SK-N-SH (cell line): ENCODE data around the gene VWA5B2. TPM values are rescaled to one million over a fixed set of nuclear protein-coding genes. Genes with fewer than 3 reads are reported as not detected.
A peak's percentile ranks its signal among the peaks of the same experiment; 100 is the strongest.

Source experiments
- CTCF ChIA-PET: fragments of 300-600, 350-600 bp; formaldehyde crosslinking; extraction: SDS; loops from one replicate; lab custom pipeline; 2021; lab: Yijun Ruan, JAX
- POLR2A ChIA-PET: fragments of 350-600 bp; sonication (Branson Sonifier 250); formaldehyde crosslinking; extraction: SDS; loops from one replicate; lab custom pipeline; 2020; ENCODE audit warnings: antibody characterized with exemption, inconsistent platforms; lab: Yijun Ruan, JAX
- DNase-seq: peaks from one replicate; pipeline ENCODE4 v3.0.0; 2012
- H2AFZ ChIP-seq: fragments of 200-600 bp; sonication (generic); 2 replicates; pipeline ENCODE4 v1.8.1; 2016; ENCODE audit warnings: antibody characterized with exemption, mild to moderate bottlenecking, low read depth
- H3F3A ChIP-seq: fragments of 200-600 bp; sonication (generic); replicated peaks from 2 replicates; pipeline ENCODE3; 2016; ENCODE audit warnings: antibody characterized with exemption, mild to moderate bottlenecking; ENCODE audit not compliant: insufficient read depth
- H3K27ac ChIP-seq, 2 experiments: fragments of 200-500 bp in 1 of 2; fragments of 200-600 bp in 1 of 2; sonication (Bioruptor generic) in 1 of 2; sonication (generic), shearing (Covaris generic) in 1 of 2; 2 replicates each; pipeline versions ENCODE4 v1.5.1 to v1.6.1; 2014 to 2016; ENCODE audit warnings: low read depth in 2 of 2, inconsistent platforms in 1 of 2, low read length in 1 of 2, mild to moderate bottlenecking in 1 of 2, mixed read lengths in 1 of 2
- H3K27me3 ChIP-seq: fragments of 200-600 bp; sonication (generic), shearing (Covaris generic); 2 replicates; pipeline ENCODE4 v1.6.1; 2016; ENCODE audit warnings: mixed run types; ENCODE audit not compliant: insufficient read depth
- H3K36me3 ChIP-seq, 2 experiments: fragments of 200-500 bp in 1 of 2; fragments of 200-600 bp in 1 of 2; sonication (Bioruptor generic) in 1 of 2; sonication (generic) in 1 of 2; replicated peaks in 1 of 2; 2 replicates each; pipeline versions ENCODE3 to v1.5.1; 2014 to 2016; ENCODE audit warnings: low read length in 1 of 2, mild to moderate bottlenecking in 1 of 2; ENCODE audit not compliant: insufficient read depth in 2 of 2, control insufficient read depth in 1 of 2
- H3K4me1 ChIP-seq, 2 experiments: fragments of 200-500 bp in 1 of 2; fragments of 200-600 bp in 1 of 2; sonication (Bioruptor generic) in 1 of 2; sonication (generic), shearing (Covaris generic) in 1 of 2; 2 replicates each; pipeline versions ENCODE4 v1.5.1 to v1.6.1; 2014 to 2016; ENCODE audit warnings: low read depth in 1 of 2, low read length in 1 of 2, mixed run types in 1 of 2; ENCODE audit not compliant: insufficient read depth in 2 of 2, control insufficient read depth in 1 of 2
- H3K4me2 ChIP-seq: fragments of 200-600 bp; sonication (generic), shearing (Covaris generic); 2 replicates; pipeline ENCODE4 v1.6.1; 2017; ENCODE audit warnings: mixed run types
- H3K4me3 ChIP-seq, 2 experiments: fragments of 200-500 bp in 1 of 2; fragments of 200-600 bp in 1 of 2; sonication (Bioruptor generic) in 1 of 2; sonication (generic), shearing (Covaris generic) in 1 of 2; 2 replicates each; pipeline versions ENCODE4 v1.5.1 to v1.8.1; 2014 to 2016; ENCODE audit warnings: low read depth in 2 of 2, inconsistent platforms in 1 of 2, low read length in 1 of 2, mild to moderate bottlenecking in 1 of 2, mixed read lengths in 1 of 2, moderate library complexity in 1 of 2
- H3K79me2 ChIP-seq: fragments of 200-600 bp; sonication (generic); 2 replicates; pipeline ENCODE4 v1.8.1; 2017; ENCODE audit warnings: mild to moderate bottlenecking; ENCODE audit not compliant: insufficient read depth
- H3K9ac ChIP-seq: fragments of 200-600 bp; sonication (generic); 2 replicates; pipeline ENCODE4 v1.6.1; 2017; ENCODE audit warnings: mixed run types
- H3K9me2 ChIP-seq: fragments of 200-600 bp; sonication (generic); 2 replicates; pipeline ENCODE4 v1.6.1; 2017; ENCODE audit warnings: mixed run types
- H3K9me3 ChIP-seq: fragments of 200-600 bp; sonication (generic); 2 replicates; pipeline ENCODE4 v1.6.1; 2017; ENCODE audit warnings: mixed run types, mild to moderate bottlenecking, moderate library complexity
- H4K20me1 ChIP-seq: fragments of 200-600 bp; sonication (generic); 2 replicates; pipeline ENCODE4 v1.6.1; 2017; ENCODE audit warnings: mild to moderate bottlenecking, mixed run types; ENCODE audit not compliant: insufficient read depth
- CHD2 ChIP-seq: fragments of 150-350 bp; IDR thresholded peaks from 2 replicates; pipeline ENCODE4 v1.6.1; 2018; ENCODE audit warnings: low read length; ENCODE audit not compliant: partially characterized antibody
- EZH2phosphoT487 ChIP-seq: fragments of 200-600 bp; sonication (generic); IDR thresholded peaks from 2 replicates; pipeline ENCODE4 v1.6.1; 2017; ENCODE audit warnings: low read depth, mixed run types, mild to moderate bottlenecking, antibody characterized with exemption, moderate library complexity, borderline replicate concordance
- GABPA ChIP-seq: IDR thresholded peaks from 2 replicates; pipeline ENCODE4 v1.4.0; 2012; ENCODE audit warnings: low read depth, mild to moderate bottlenecking
- NFIC ChIP-seq: IDR thresholded peaks from 2 replicates; pipeline ENCODE4 v1.4.0; 2012; ENCODE audit warnings: borderline replicate concordance
- NRF1 ChIP-seq: IDR thresholded peaks from 2 replicates; pipeline ENCODE4 v1.6.1; 2012; ENCODE audit warnings: low read depth, mild to moderate bottlenecking, low read length
- POLR2AphosphoS5 ChIP-seq: IDR thresholded peaks from 2 replicates; pipeline ENCODE4 v1.6.1; 2012; ENCODE audit warnings: low read depth, low read length
- RFX5 ChIP-seq: IDR thresholded peaks from 2 replicates; pipeline ENCODE4 v1.6.1; 2012; ENCODE audit warnings: mild to moderate bottlenecking, improper control_type of control experiment, low read length
- SMC3 ChIP-seq: IDR thresholded peaks from 2 replicates; pipeline ENCODE4 v1.6.1; 2012; ENCODE audit warnings: low read depth, low read length, improper control_type of control experiment
- TEAD4 ChIP-seq: IDR thresholded peaks from 2 replicates; pipeline ENCODE4 v1.4.0; 2012; ENCODE audit warnings: mild to moderate bottlenecking, borderline replicate concordance; ENCODE audit not compliant: insufficient read depth
- YY1 ChIP-seq: IDR thresholded peaks from 2 replicates; pipeline ENCODE4 v1.4.0; 2012; ENCODE audit warnings: low read depth, mild to moderate bottlenecking
- WGBS: methylation state at CpG from one replicate; pipeline ENCODE4 v1.1.6; 2017; ENCODE audit warnings: low lambda C conversion rate; 5-methylcytosine and 5-hydroxymethylcytosine counted together
- polyA plus RNA-seq, 3 experiments: library from polyadenylated mRNA; depleted of rRNA; stranded (reverse); fragments of >200 nt; gene quantifications; 2 replicates each; pipeline ENCODE4 v1.2.3, GENCODE V29; 2012
- TF ChIP-seq, protein P1 (sequence below): IDR thresholded peaks from 2 replicates; pipeline ENCODE4 v1.6.1; 2012; ENCODE audit warnings: mild to moderate bottlenecking, low read depth, low read length, moderate library complexity
- TF ChIP-seq, protein P2 (sequence below): fragments of 150-350 bp; IDR thresholded peaks from 2 replicates; pipeline ENCODE4 v1.6.1; 2016; ENCODE audit warnings: mild to moderate bottlenecking, low read depth, low read length
- TF ChIP-seq, protein P3 (sequence below): IDR thresholded peaks from 2 replicates; pipeline ENCODE4 v1.4.0; 2012; ENCODE audit warnings: low read depth, borderline replicate concordance
- TF ChIP-seq, protein P4 (sequence below): IDR thresholded peaks from 2 replicates; pipeline ENCODE4 v1.4.0; 2012; ENCODE audit warnings: low read depth, borderline replicate concordance
- TF ChIP-seq, protein P5 (sequence below): fragments of 200-600 bp; sonication (generic); IDR thresholded peaks from 2 replicates; pipeline ENCODE4 v1.6.1; 2017; ENCODE audit warnings: antibody characterized with exemption, mild to moderate bottlenecking, moderate library complexity

The VWA5B2 gene
- polyA plus RNA-seq, 1 of the 3 experiments (the other 2 are of a cell fraction) = 0.08 TPM

DNA sequence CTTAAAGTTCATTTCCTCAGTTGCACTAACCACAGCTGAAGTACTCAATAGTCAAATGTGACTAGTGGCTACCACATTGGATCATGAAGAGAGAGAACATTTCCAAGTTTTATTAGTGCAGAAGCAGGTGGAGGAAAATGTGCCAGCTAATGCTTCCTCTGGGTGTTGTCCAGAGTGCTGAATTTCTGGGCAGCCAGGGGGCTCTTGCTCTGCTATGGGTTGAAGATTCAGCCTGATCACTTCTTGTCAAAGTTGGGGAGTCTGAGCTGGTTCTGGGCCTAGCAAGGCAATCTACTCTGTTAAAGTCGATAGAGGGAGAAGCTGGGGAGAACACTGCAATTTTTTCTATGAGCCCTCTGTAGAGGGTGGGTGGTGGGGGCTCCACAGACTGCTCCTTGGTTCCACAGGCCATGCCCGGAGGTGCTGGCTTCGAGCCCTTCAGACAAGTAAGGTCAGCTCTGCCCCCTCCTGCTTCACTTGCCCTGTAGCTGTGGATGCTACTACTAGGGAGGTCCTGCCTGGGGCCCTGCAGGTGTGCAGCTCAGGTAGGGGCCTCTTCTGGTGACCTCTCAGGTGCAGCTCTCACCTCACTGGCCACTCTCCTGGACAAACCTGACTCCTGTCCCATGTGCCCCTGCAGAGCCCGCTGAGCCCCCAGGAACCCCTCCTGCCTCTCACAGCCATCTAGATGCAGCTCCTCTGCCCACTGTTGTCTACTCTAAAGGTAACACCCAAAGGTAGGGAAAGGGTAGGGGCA lies 11.2 kb downstream of the VWA5B2 start:
- Histone ChIP-seq H3F3A (no peaks in the 10 kb centered on the region), H2AFZ (no peak overlapping the region), H3K36me3 (peaks cover 3 to 35% of the 10 kb centered on the region in 2 experiments), H3K9me3 (no peaks in the 10 kb centered on the region), H3K4me1 (no peaks in the 10 kb centered on the region; a peak in 1 of 4 replicates), H3K79me2 (no peaks in the 10 kb centered on the region), H3K9ac (no peak overlapping the region), H3K4me2 (no peak overlapping the region), H3K4me3 (no peak overlapping the region), H3K9me2 (no peaks in the 10 kb centered on the region), H3K27ac (no peak overlapping the region), H3K27me3 (no peaks in the 10 kb centered on the region), H4K20me1 (0 out of 2 replicates have a peak, but pooled peaks cover 11% of the 10 kb centered on the region)
- TF ChIP-seq, protein P1, sequence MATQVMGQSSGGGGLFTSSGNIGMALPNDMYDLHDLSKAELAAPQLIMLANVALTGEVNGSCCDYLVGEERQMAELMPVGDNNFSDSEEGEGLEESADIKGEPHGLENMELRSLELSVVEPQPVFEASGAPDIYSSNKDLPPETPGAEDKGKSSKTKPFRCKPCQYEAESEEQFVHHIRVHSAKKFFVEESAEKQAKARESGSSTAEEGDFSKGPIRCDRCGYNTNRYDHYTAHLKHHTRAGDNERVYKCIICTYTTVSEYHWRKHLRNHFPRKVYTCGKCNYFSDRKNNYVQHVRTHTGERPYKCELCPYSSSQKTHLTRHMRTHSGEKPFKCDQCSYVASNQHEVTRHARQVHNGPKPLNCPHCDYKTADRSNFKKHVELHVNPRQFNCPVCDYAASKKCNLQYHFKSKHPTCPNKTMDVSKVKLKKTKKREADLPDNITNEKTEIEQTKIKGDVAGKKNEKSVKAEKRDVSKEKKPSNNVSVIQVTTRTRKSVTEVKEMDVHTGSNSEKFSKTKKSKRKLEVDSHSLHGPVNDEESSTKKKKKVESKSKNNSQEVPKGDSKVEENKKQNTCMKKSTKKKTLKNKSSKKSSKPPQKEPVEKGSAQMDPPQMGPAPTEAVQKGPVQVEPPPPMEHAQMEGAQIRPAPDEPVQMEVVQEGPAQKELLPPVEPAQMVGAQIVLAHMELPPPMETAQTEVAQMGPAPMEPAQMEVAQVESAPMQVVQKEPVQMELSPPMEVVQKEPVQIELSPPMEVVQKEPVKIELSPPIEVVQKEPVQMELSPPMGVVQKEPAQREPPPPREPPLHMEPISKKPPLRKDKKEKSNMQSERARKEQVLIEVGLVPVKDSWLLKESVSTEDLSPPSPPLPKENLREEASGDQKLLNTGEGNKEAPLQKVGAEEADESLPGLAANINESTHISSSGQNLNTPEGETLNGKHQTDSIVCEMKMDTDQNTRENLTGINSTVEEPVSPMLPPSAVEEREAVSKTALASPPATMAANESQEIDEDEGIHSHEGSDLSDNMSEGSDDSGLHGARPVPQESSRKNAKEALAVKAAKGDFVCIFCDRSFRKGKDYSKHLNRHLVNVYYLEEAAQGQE = peak; percentile 98
- TF ChIP-seq SMC3 = no peak
- WGBS = 56% methylated on average over 2 of the region's 4 CpGs
- ChIA-PET POLR2A (no interaction called here), CTCF (interaction anchor here (0.8 to 3.6 kb wide), 7 partner anchors 8 to 342 kb away, joined by 3 to 18 read pairs (median 3); partner anchors contain the start of genes EEF1AKMT4 and VWA5B2)
- DNase-seq = no peak

DNA sequence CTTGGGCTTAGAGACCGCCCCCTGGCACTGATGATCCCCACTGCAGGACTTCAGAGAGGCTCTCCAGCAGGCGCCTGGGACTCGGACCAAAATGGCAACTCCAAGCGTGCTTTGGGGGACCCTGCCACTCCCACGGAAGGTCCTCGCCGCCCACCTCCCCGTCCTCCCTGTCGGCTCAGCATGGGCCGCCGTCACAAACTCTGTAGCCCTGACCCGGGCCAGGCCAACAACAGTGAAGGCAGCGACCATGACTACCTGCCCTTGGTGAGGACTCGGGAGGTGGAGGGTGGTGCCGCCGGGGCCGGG lies 11.7 kb downstream of the VWA5B2 start:
- POLR2A ChIA-PET = no interaction called here
- H3K4me2 ChIP-seq = no peak overlapping the region
- no peak overlapping the region for H3K9ac ChIP-seq
- H3K27ac ChIP-seq = no peak overlapping the region
- no peaks in the 10 kb centered on the region for H3F3A ChIP-seq
- no peak for DNase-seq
- no peaks in the 10 kb centered on the region; a peak in 1 of 4 replicates for H3K4me1 ChIP-seq
- H3K79me2 ChIP-seq = no peaks in the 10 kb centered on the region
- H3K27me3 ChIP-seq = no peaks in the 10 kb centered on the region
- WGBS = 67% methylated on average over 1 of the region's 17 CpGs
- CTCF ChIA-PET = interaction anchor here (0.9 to 3.6 kb wide), 8 partner anchors 8 to 343 kb away, joined by 3 to 18 read pairs (median 4); partner anchors contain the start of genes EEF1AKMT4 and VWA5B2
- H3K9me3 ChIP-seq = no peaks in the 10 kb centered on the region
- TF ChIP-seq NRF1 (no peak), GABPA (no peak), YY1 (no peak), SMC3 (no peak), NFIC (no peak), TEAD4 (no peak), POLR2AphosphoS5 (no peak), RFX5 (no peak), EZH2phosphoT487 (no peak), CHD2 (no peak)
- TF ChIP-seq, protein P2, sequence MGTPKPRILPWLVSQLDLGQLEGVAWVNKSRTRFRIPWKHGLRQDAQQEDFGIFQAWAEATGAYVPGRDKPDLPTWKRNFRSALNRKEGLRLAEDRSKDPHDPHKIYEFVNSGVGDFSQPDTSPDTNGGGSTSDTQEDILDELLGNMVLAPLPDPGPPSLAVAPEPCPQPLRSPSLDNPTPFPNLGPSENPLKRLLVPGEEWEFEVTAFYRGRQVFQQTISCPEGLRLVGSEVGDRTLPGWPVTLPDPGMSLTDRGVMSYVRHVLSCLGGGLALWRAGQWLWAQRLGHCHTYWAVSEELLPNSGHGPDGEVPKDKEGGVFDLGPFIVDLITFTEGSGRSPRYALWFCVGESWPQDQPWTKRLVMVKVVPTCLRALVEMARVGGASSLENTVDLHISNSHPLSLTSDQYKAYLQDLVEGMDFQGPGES = no peak
- TF ChIP-seq, protein P3, sequence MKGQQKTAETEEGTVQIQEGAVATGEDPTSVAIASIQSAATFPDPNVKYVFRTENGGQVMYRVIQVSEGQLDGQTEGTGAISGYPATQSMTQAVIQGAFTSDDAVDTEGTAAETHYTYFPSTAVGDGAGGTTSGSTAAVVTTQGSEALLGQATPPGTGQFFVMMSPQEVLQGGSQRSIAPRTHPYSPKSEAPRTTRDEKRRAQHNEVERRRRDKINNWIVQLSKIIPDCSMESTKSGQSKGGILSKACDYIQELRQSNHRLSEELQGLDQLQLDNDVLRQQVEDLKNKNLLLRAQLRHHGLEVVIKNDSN = no peak
- TF ChIP-seq, protein P4, sequence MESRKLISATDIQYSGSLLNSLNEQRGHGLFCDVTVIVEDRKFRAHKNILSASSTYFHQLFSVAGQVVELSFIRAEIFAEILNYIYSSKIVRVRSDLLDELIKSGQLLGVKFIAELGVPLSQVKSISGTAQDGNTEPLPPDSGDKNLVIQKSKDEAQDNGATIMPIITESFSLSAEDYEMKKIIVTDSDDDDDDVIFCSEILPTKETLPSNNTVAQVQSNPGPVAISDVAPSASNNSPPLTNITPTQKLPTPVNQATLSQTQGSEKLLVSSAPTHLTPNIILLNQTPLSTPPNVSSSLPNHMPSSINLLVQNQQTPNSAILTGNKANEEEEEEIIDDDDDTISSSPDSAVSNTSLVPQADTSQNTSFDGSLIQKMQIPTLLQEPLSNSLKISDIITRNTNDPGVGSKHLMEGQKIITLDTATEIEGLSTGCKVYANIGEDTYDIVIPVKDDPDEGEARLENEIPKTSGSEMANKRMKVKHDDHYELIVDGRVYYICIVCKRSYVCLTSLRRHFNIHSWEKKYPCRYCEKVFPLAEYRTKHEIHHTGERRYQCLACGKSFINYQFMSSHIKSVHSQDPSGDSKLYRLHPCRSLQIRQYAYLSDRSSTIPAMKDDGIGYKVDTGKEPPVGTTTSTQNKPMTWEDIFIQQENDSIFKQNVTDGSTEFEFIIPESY = no peak
- TF ChIP-seq, protein P5, sequence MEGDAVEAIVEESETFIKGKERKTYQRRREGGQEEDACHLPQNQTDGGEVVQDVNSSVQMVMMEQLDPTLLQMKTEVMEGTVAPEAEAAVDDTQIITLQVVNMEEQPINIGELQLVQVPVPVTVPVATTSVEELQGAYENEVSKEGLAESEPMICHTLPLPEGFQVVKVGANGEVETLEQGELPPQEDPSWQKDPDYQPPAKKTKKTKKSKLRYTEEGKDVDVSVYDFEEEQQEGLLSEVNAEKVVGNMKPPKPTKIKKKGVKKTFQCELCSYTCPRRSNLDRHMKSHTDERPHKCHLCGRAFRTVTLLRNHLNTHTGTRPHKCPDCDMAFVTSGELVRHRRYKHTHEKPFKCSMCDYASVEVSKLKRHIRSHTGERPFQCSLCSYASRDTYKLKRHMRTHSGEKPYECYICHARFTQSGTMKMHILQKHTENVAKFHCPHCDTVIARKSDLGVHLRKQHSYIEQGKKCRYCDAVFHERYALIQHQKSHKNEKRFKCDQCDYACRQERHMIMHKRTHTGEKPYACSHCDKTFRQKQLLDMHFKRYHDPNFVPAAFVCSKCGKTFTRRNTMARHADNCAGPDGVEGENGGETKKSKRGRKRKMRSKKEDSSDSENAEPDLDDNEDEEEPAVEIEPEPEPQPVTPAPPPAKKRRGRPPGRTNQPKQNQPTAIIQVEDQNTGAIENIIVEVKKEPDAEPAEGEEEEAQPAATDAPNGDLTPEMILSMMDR = no peak
- no peaks in the 10 kb centered on the region for H3K9me2 ChIP-seq
- H3K36me3 ChIP-seq = peaks cover 3 to 38% of the 10 kb centered on the region in 2 experiments
- no peak overlapping the region for H2AFZ ChIP-seq
- H4K20me1 ChIP-seq = 0 out of 2 replicates have a peak, but pooled peaks cover 11% of the 10 kb centered on the region
- no peak overlapping the region for H3K4me3 ChIP-seq
